ENCODE data around the gene LONRF2.

LONRF2 gene

GRCh38 chr2:100275200-100275589 is 47.1 kb downstream of the LONRF2 start:
- no peak for DNase-seq (ENCODE audit: low read depth in 2 of 2)

GRCh38 chr2:100274566-100275199 is 47.6 kb downstream of the LONRF2 start:
- no peak for DNase-seq (ENCODE audit: low read depth in 2 of 2)

GRCh38 chr2:100274076-100274475 is 48.2 kb downstream of the LONRF2 start:
- no peak for DNase-seq (ENCODE audit: low read depth in 2 of 2)

GRCh38 chr2:100273387-100273786 is 48.9 kb downstream of the LONRF2 start:
- no peak for DNase-seq (ENCODE audit: low read depth in 2 of 2)

DNA sequence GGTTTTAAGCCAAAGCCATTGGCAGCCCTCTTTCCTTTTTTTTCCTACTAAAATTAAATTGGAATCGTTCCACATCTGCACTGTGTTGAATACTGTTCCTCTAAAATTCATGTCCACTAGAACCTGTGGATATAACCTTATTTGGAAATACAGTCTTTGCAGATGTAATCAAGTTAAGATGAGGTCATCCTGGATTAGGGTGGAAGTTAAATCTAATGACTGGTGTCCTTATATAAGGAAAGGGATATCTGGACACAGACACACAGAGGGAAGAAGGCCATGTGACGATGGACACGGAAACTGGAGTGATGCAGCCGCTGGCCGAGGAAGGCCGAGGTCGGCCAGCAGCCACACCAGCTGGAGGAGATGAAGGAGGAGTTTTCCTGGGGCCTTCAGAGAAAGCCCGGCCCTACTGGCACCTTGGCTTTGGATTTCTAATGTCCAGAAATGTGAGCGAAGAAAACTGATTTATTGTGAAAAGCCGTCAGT is 49.4 kb downstream of the LONRF2 start:
- no peak for DNase-seq (ENCODE audit: low read depth in 2 of 2)

- no peak for DNase-seq (ENCODE audit: low read depth in 2 of 2)
Measured at GRCh38 chr2:100271210-100271609, 51.1 kb downstream of the LONRF2 start.

DNA sequence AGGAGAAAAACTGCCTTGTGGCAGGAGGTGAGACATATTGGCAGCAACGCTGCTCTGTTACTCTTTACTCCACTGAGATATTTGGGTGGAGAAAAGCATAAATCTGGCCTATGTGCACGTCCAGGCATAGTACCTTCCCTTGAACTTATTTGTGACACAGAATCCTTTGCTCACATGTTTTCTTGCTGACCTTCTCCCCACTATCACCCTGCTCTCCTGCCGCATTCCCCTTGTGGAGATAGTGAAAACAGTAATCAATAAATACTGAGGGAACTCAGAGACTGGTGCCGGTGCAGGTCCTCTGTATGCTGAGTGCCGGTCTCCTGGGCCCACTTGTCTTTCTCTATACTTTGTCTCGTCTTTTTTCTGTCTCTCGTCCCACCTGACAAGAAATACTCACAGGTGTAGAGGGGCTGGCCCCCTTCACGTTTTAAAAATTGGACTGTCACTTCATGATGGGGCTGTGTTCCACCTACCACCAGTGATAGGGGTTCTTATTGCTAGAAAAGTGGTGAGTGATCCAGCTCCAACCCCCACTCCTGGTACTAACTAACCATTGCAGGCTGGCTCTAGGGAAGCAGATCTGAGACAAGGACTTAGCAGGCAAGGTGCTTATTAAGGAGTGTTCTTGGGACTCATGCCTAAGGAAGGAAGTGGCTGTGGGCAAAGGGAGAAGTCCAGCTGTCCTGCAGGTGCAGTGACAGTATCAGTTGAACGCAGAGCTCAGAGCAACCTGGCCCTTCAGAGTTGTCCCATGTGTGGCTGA is 51.7 kb downstream of the LONRF2 start:
- DNase-seq (ENCODE audit: low read depth in 2 of 2): no peak

DNA sequence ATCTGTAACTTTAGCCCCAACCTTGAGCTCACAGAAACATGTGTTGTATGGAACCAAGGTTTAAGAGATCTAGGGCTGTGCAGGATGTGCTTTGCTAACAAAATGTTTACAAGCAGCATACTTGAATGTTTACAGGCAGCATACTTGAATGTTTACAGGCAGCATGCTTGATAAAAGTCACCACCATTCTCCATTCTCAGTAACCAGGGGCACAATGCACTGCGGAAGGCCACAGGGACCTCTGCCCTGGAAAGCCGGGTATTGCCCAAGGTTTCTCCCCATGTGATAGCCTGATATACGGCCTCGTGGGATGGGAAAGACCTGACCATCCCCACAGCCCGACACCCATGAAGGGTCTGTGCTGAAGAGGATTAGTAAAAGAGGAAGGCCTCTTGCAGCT is 52.4 kb downstream of the LONRF2 start:
- no peak for DNase-seq (ENCODE audit: low read depth in 2 of 2)

- DNase-seq (ENCODE audit: low read depth in 2 of 2): no peak
Measured at GRCh38 chr2:100268986-100269385, 53.3 kb downstream of the LONRF2 start.

GRCh38 chr2:100267751-100268150 is 54.5 kb downstream of the LONRF2 start:
- DNase-seq (ENCODE audit: low read depth in 2 of 2): no peak

GRCh38 chr2:100266126-100266525 is 56.2 kb downstream of the LONRF2 start:
- DNase-seq (ENCODE audit: low read depth in 2 of 2): no peak

DNA sequence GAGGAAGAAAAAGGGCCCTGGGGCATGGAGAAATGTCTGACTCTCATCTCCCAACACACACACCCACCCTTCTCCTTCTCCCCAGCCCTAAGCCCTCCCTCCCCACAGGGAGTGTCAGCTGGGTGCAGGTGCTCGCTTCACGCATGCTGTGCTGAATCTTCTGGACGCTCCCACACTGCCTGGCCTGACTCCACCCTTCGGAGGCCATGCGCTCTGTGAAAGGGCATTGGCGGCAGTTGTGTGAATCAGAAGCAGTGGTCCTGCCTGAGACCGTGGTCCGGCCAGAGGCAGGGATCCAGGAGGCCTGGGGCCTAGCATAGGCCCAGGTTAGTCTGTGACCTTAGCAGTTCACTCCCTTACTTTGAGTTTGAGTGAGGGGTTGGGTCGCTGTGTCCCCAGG is 57.1 kb downstream of the LONRF2 start:
- DNase-seq (ENCODE audit: low read depth in 2 of 2): no peak

- DNase-seq (ENCODE audit: low read depth in 2 of 2): no peak
Measured at GRCh38 chr2:100264651-100265050, 57.6 kb downstream of the LONRF2 start.

GRCh38 chr2:100264121-100264520 is 58.2 kb downstream of the LONRF2 start:
- DNase-seq (ENCODE audit: low read depth in 2 of 2): no peak

DNA sequence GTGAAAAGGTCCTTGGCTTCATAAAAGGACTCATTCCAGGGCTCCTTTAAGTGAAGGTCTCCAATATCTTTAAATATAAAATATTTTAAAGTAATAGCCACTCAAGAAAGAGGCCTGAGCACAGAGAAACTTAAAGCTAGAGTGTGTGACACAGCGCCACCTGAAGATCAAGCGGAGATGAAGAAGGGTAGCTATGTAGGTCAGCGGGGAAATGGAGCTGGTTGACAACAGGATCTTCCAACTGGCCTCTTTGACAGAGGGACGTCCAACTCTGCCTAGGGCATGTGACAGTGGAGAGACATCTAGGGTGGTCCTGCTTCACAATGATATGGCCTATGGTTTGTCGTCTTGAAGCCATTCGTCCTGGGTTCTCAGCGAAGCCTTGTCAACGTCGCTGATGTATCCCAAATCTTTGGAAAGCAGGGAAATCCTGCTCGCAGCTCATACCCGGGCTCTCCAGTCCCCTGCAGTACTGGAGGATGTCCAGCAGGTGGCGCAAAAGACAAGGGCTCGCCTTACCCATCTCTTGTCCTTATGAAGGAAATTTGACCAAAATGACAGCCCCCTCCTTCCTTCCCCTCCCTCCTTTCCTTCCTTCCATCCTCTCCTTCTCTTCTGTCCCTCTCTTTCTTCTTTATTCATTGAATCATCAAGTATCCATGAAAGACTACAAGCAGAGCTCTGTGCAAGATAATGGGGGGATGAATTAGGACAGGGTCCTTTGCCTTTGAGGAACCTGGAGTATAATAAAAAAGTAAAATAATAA is 59.6 kb downstream of the LONRF2 start:
- DNase-seq (ENCODE audit: low read depth in 2 of 2): no peak

DNA sequence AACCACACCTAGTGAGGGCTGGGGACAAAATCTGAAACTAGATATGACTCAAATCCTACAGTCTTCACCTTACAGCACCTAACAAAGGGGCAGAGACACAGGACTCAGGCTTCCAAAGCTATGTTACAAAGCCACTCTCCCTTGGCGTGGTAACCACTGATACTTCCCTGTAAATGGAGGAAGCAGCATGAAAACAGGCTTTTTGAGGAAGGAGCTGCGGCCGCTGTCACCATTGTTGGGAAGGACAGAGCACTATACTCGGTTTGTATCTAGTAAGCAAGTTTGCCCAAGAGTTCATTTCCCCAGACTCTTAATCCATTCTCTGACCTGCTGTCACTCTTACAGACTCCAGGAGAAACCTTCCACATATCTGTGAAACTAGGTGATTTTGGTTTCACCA is 60.3 kb downstream of the LONRF2 start:
- DNase-seq (ENCODE audit: low read depth in 2 of 2): no peak

- peak; percentile 53 to 60 for DNase-seq (ENCODE audit: low read depth in 2 of 2)
Measured at GRCh38 chr2:100260712-100261620, 61.3 kb downstream of the LONRF2 start.

GRCh38 chr2:100259106-100259505 is 63.2 kb downstream of the LONRF2 start:
- no peak for DNase-seq (ENCODE audit: low read depth in 2 of 2)

GRCh38 chr2:100257939-100258338 is 64.4 kb downstream of the LONRF2 start:
- DNase-seq (ENCODE audit: low read depth in 2 of 2): no peak

DNA sequence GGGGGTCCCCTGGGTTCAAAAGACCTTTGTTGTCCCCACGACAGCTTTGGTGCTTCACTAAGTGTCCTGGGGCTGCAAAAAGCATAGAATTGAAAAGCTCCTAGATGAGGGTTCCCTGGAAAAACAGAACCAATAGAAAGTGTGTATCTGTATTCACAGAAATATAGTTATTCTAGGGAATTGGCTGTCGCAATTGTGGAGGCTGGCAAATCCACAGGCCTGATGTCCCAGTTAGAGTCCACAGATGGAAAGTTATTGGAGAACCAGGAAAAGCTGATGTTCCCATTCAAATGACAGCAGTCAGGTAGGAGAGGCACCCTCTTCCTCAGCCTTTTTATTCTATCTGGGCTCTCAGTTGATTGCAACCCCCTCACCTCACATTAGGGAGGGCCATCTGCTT is 65.5 kb downstream of the LONRF2 start:
- no peak for DNase-seq (ENCODE audit: low read depth in 2 of 2)

DNA sequence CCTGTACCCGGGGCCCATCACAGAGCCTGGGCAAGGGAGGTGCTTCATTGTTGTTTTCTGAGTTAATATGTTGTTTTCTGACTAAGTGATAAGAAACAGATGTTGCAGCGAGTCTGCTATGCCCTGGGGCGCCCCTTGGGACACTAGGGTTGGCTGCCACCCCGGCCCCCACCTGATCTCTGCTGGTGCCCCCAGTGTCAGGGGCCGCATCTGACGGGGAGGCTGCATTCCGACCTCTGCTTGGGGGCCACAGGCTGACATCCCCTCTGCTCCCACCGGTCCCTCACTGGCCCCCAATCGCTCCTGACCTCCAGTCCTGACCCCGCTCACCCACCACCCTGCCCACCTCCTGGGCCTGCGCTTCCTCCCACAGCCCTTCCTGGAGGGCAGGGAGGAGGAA is 65.9 kb downstream of the LONRF2 start:
- no peak for DNase-seq (ENCODE audit: low read depth in 2 of 2)

Data from fibroblast of skin of left biceps (primary cell).